Endothelial cell of umbilical vein (primary cell): ENCODE measurements around the gene TNRC6A.

Source experiments
- EZH2 ChIP-seq: IDR thresholded peaks from 2 replicates; pipeline ENCODE4 v1.6.1; 2012; ENCODE audit warnings: borderline replicate concordance, low read depth, mild to moderate bottlenecking, moderate library complexity, low read length, inconsistent platforms; ENCODE audit not compliant: severe bottlenecking
- JUN ChIP-seq: IDR thresholded peaks from 2 replicates; pipeline ENCODE4 v1.6.1; 2011; ENCODE audit warnings: borderline replicate concordance, low read depth; ENCODE audit not compliant: insufficient read length, insufficient read depth
- POLR2A ChIP-seq: IDR thresholded peaks from 2 replicates; pipeline ENCODE4 v1.6.1; 2012; ENCODE audit warnings: low read depth, mild to moderate bottlenecking, control low read depth, low read length
- POLR2AphosphoS5 ChIP-seq: IDR thresholded peaks from 2 replicates; pipeline ENCODE4 v1.6.1; 2012; ENCODE audit warnings: low read depth, mild to moderate bottlenecking, control low read depth, low read length, moderate library complexity; ENCODE audit not compliant: insufficient read depth
- TF ChIP-seq, protein P1 (sequence below), 2 donors: IDR thresholded peaks; 1 replicate in 1 of 2; 2 replicates in 1 of 2; pipeline ENCODE4 v1.5.1; 2011; ENCODE audit warnings: low read length in 2 of 2, mild to moderate bottlenecking in 2 of 2, moderate library complexity in 2 of 2, control low read depth in 1 of 2, inconsistent platforms in 1 of 2, low read depth in 1 of 2; ENCODE audit not compliant: insufficient read depth in 1 of 2; ENCODE audit errors: extremely low read depth in 1 of 2
- TF ChIP-seq, protein P2 (sequence below): IDR thresholded peaks from 2 replicates; pipeline ENCODE4 v1.6.1; 2011; ENCODE audit not compliant: insufficient read depth, insufficient read length

DNA sequence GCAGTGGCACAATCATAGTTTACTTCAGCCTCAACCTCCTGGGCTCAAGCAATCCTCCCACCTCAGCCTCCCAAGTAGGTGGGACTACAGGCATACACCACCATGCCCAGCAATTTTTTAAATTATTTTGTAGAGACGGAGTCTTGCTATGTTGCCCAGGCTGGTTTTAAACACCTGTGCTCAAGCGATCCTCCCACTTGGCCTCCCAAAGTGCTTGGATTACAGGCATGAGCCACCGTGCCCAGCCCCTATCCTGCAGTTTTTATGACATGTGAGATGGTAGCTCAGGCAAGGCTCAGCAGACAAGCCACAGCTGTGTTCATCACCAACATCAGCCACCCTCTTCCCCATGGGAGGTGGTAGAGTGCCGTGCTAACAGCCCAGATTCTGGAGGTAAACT is 46.2 kb upstream of the TNRC6A start:
- TF ChIP-seq, protein P1, sequence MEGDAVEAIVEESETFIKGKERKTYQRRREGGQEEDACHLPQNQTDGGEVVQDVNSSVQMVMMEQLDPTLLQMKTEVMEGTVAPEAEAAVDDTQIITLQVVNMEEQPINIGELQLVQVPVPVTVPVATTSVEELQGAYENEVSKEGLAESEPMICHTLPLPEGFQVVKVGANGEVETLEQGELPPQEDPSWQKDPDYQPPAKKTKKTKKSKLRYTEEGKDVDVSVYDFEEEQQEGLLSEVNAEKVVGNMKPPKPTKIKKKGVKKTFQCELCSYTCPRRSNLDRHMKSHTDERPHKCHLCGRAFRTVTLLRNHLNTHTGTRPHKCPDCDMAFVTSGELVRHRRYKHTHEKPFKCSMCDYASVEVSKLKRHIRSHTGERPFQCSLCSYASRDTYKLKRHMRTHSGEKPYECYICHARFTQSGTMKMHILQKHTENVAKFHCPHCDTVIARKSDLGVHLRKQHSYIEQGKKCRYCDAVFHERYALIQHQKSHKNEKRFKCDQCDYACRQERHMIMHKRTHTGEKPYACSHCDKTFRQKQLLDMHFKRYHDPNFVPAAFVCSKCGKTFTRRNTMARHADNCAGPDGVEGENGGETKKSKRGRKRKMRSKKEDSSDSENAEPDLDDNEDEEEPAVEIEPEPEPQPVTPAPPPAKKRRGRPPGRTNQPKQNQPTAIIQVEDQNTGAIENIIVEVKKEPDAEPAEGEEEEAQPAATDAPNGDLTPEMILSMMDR (IDR thresholded peaks at IDR 0.05; ENCODE audit: extremely low read depth in 1 of 2, insufficient read depth in 1 of 2, low read depth in 1 of 2, low read length in 2 of 2) = no peak
- no peak for TF ChIP-seq POLR2A
- TF ChIP-seq POLR2AphosphoS5 = no peak
- TF ChIP-seq EZH2 = no peak
- TF ChIP-seq JUN = no peak
- TF ChIP-seq, protein P2, sequence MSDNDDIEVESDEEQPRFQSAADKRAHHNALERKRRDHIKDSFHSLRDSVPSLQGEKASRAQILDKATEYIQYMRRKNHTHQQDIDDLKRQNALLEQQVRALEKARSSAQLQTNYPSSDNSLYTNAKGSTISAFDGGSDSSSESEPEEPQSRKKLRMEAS = no peak
